Ishikawa (cell line): ENCODE results near the gene RAP1GAP.

ENCODE experiments used
- CEBPB ChIP-seq: IDR thresholded peaks from 2 replicates; pipeline ENCODE4 v1.6.1; 2012
- CREB1 ChIP-seq: IDR thresholded peaks from 2 replicates; pipeline ENCODE4 v1.6.1; 2012; ENCODE audit warnings: low read depth
- EGR1 ChIP-seq: IDR thresholded peaks from 2 replicates; pipeline ENCODE4 v1.6.1; 2012
- EP300 ChIP-seq: IDR thresholded peaks from 2 replicates; pipeline ENCODE4 v1.6.1; 2012; ENCODE audit warnings: borderline replicate concordance
- MAX ChIP-seq: IDR thresholded peaks from 2 replicates; pipeline ENCODE4 v1.6.1; 2012
- RAD21 ChIP-seq: IDR thresholded peaks from 2 replicates; pipeline ENCODE4 v1.6.1; 2012; ENCODE audit warnings: low read depth
- REST ChIP-seq: IDR thresholded peaks from 2 replicates; pipeline ENCODE4 v1.6.1; 2012; ENCODE audit warnings: low read depth, mild to moderate bottlenecking
- TCF12 ChIP-seq: IDR thresholded peaks from 2 replicates; pipeline ENCODE4 v1.6.1; 2012; ENCODE audit warnings: low read depth
- ZBTB7A ChIP-seq: IDR thresholded peaks from 2 replicates; pipeline ENCODE4 v1.6.1; 2012; ENCODE audit warnings: low read depth

GRCh38 chr1:21685946-21686678 lies 17.0 kb upstream of the RAP1GAP start:
- no peak for TF ChIP-seq TCF12
- no peak for TF ChIP-seq EP300
- TF ChIP-seq REST, result no peak
- TF ChIP-seq MAX, result no peak
- no peak for TF ChIP-seq CREB1
- no peak for TF ChIP-seq RAD21
- TF ChIP-seq EGR1, result no peak
- no peak for TF ChIP-seq ZBTB7A
- TF ChIP-seq CEBPB, result no peak
